ENCODE data around the gene AEBP1. TPM values are rescaled to one million over a fixed set of nuclear protein-coding genes. Genes with fewer than 3 reads are reported as not detected.

The AEBP1 gene
- total RNA-seq, 1 experiment from 2014 or later: not detected

DNA sequence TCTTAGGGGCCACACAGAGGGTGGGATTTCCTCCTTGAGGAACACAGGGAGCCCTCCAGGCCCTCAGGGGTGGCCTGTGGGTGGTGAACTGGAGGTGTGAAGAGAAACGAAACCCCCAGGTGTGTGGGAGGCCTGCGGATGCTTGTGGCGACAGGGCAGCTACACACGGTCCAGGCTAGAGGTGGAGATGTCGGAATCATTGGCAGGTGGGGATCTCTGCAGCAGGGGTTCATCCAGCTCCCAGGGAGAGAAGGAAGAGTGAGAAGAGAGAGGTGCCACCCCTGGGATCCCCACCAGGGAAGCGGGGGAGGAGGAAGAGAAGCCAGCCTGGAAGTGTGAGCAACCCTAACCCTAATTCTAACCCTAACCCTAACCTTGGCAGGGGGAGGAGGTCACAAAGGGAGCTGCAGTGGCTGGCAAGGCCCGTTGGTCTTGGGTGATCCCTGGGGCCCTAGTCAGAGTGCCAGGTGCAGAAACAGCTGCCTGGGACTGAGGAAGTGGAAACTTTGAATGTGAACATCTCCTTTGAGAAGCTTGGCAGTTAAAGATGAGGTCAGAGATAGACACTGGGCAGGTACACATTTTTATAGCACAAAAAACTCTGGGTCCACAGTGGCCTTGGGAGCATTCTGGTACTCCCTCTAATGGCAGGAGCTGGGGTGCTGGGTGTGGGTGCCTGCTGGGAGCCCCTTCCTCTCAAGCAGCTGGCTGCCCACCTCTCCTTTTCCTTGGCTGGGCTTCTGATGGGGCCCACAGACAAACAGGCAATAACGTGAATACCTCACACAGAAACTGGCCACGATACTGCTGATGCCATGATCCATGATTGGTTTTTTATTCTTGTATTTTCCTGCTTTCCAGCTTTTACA lies 6.8 kb upstream of the AEBP1 start:
- DNase-seq (ENCODE audit: low read depth, low spot score): no peak
- in situ Hi-C loops (cut with HindIII; ENCODE audit: low pct_unique_long_range_greater_than_20kb, low sequenced_read_pairs): loop anchor here (25.0 kb wide), 1 partner anchor 115 kb away; the partner anchor contains the start of gene YKT6

DNA sequence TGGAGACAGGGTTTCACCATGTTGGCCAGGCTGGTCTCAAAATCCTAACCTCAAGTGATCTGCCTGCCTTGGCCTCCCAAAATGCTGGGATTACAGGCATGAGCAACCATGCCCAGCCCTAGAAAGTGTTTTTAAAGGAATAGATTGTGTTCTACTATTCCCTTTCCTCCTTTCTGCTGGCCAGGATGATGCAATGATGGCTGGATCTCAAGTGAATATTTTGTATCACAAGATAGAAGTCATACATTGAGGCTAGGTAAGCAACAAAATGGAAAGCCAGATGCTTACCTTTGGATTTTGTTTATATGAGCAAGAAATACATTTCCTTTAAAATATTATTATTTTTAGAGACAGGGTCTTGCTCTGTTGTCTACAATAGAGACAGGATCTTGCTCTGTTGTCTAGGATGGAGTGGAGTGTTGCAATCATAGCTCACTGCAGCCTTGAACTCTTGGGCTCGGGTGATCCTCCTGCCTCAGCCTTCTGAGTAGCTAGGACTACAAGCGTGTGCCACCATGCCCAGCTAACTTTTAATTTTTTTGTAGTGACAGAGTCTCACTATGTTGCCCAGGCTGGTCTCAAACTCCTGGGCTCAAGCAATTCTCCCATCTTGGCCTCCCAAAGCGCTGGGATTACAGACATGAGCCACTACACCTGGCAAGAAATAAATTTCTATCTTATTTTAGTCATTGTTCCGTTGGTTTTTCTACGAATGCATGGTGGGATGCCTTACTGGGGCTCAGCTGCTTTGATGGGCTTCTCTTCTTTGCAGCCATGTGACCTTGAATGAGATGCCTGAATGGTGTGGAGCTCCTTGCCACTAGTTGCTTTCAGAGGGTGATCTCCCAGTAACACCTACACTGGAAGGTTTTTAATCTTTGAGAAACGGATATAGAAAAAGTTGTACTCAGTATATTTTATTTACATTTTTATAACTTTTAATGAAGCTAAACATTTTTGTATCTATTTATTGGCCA lies 5.8 kb upstream of the AEBP1 start:
- in situ Hi-C loops (cut with HindIII; ENCODE audit: low pct_unique_long_range_greater_than_20kb, low sequenced_read_pairs): loop anchor here (25.0 kb wide), 1 partner anchor 114 kb away; the partner anchor contains the start of gene YKT6
- DNase-seq (ENCODE audit: low read depth, low spot score): no peak

DNA sequence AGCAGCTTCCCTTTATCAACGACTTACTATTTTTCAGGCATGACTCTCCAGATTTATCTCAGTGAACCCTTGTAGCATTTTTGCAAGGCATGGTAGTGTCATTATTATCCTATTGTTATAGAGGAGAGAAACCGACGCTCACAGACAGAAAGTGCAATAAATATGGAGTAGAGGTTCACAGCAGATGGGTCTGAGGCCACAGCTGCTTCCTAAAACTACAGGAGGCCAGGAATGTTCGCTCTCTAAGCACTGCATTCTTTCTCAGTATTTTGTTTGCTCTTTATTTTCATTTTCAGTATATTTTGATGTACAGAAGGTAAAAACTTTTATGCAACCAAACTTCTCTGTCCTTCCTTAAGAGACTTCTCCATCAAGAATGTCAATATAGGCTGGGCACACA lies 4.5 kb upstream of the AEBP1 start:
- in situ Hi-C loops (cut with HindIII; ENCODE audit: low pct_unique_long_range_greater_than_20kb, low sequenced_read_pairs): loop anchor here (25.0 kb wide), 1 partner anchor 113 kb away; the partner anchor contains the start of gene YKT6
- DNase-seq (ENCODE audit: low read depth, low spot score): no peak

DNA sequence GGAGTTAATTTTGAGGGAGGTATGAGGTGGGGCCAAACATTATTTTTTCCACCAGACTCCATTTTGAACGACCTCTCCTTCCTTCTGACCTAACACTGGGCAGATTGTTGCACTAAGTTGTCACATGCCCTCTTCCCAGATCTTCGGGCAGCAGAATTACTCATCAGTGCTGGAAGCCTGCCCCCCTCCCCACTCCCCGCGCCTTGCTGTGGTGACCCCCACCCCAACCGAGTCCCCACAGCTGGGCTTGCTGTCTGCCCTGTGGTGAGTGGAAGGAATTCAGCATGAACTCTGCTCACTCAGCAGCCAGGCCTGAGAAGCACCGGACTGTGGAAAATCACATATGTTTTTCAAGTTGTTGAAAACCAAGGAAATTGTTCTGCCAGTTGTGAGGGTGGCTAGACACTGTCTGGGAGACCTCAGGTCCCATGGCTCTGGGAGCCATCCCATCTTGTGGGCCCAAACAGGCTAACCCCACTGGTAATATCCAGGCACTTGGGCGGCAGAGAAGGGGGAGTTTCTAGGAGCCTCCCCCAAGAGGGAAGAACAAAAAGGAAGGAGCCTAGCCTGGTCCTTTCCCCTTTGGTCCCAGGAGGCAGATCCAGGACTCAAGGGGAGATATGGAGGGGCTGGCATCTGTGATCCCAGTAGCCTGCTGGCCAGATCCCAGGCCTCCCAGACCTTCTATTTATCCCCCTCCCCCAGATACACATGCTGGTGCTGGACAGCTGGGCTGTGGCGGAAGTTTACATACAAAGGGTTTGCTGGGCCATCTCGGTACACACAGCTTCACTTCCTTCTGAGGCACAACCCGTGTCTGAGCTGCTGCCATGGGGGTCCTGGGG lies 3.5 kb upstream of the AEBP1 start:
- DNase-seq (ENCODE audit: low read depth, low spot score): peak; percentile 51
- in situ Hi-C loops (cut with HindIII; ENCODE audit: low pct_unique_long_range_greater_than_20kb, low sequenced_read_pairs): no loop called here

DNA sequence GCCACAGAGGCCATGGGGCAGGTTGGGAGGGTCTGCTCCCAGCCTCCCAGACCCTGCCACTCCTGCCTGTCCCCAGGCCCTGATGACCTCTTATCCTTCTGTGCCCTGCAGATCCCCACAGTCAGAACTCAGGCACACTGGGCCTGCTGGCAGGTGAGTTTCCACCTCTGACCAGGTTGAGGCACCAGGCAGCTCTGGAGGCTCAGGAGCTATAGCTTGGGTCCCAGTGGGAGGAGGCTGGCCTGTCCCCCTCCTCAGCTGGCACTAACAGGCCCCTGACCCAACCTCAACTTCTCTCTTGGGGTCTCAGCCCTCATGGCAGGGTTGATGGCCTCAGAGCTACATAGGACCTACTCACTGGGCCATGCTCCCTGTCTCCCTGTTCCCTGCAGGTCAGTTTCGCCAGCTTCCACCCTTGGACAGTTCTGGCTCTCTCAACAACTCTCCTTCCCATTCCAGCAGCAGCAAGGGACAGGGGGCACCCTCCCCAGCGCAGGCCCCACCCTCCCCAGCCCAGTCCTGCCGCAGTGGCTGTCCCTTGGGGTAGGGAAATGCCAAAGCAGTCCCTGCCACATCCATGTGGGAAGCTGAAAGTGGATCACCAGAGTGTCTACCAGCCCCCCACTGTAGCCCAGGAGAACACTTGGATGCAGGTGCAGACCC lies 2.7 kb upstream of the AEBP1 start:
- in situ Hi-C loops (cut with HindIII; ENCODE audit: low pct_unique_long_range_greater_than_20kb, low sequenced_read_pairs): no loop called here
- no peak for DNase-seq (ENCODE audit: low read depth, low spot score)

DNA sequence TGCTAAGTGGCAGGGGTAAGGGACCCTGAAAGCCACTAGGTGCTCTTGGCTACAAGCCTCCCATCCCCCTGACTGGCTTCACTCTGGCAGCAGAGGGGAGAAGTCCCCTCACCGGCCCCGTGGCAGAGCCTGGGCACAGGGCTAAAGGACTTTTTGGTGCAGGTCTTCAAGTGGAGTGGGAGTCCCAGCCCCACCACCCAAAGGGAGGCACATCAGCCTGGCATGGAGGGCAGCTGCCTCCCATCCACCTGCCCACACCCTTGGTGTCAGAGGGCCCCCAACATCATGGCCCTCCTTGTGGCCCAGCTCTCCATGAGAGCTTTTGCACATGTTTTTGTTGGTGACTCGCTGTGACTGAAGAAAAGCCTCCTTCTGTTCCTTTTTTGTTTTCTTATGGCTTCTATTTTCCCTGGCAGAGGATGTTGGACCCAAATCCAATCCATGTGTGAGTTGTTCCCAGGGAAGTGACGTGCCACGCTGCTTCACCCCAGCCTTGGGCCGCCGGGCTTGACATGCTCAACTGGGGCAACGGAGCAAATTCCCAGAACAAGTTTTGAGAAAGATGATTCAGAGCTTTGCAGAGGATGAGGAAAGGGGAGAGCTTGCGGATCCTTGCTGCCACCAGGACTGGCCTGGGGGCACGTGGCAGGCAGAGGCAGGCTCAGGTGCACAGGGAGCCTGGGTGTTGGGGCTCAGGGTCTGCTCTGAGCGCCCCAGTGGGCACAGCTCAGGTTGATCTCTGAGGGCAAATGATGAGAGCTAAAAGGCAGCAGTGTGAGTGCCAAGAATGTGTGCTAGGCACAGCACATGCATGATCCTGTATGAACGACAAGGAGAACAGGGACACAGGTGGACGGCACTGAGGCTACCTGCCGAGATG lies 1.9 kb upstream of the AEBP1 start:
- DNase-seq (ENCODE audit: low read depth, low spot score): no peak
- in situ Hi-C loops (cut with HindIII; ENCODE audit: low pct_unique_long_range_greater_than_20kb, low sequenced_read_pairs): no loop called here

DNA sequence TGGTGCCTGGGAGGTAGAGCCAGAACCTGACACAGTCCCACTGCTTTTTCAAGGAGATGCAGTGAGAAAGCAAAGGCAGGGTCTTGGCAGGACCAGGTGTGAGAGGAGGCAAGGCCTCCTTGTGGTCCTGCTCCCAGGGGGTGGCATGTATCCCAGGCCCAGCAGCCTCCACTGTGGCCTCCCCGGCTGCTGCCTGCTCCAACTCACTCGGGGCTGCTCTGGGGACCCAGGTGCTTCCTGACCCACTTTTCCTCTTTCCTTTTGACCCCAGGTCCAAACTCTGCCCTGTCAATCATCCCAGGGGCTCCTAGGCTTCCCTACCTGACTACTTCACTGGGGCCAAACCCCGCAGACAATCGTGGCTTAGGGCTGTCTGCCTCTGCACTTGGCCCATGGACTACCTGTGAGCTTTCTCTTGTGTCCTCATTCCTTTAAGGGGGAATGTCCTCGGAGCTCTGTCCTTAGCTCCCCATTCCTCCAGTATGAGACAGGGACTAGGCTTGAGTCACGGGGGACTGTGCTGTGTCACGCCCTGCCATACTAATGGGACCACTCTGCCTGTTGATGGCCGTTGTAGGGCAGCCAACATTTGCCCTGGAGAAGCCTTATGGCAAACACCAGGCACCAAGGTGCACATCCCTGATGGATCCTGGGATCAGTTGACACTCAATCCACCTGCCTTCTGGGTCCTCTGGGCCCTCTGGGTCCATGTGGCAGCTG lies 1.1 kb upstream of the AEBP1 start:
- no peak for DNase-seq (ENCODE audit: low read depth, low spot score)
- in situ Hi-C loops (cut with HindIII; ENCODE audit: low pct_unique_long_range_greater_than_20kb, low sequenced_read_pairs): no loop called here

DNA sequence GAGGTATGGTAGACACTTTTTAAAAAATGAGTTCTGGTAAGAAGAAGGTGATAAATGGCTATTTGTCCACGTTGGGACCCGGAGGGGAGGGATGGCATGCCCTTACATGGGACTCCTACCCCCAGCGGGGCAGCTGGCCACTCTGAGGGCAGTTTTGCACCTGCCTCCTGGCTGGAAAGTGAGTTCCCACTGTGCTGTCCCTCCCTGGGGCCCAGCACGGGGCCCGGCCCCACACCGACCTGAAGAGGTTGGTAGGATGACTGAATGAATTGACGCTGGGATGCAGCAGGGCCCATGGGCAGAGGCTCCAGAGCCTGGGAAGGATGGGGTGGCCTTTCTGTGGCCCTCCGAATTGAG lies 601 bp upstream of the AEBP1 start:
- DNase-seq (ENCODE audit: low read depth, low spot score): no peak
- in situ Hi-C loops (cut with HindIII; ENCODE audit: low pct_unique_long_range_greater_than_20kb, low sequenced_read_pairs): no loop called here

DNA sequence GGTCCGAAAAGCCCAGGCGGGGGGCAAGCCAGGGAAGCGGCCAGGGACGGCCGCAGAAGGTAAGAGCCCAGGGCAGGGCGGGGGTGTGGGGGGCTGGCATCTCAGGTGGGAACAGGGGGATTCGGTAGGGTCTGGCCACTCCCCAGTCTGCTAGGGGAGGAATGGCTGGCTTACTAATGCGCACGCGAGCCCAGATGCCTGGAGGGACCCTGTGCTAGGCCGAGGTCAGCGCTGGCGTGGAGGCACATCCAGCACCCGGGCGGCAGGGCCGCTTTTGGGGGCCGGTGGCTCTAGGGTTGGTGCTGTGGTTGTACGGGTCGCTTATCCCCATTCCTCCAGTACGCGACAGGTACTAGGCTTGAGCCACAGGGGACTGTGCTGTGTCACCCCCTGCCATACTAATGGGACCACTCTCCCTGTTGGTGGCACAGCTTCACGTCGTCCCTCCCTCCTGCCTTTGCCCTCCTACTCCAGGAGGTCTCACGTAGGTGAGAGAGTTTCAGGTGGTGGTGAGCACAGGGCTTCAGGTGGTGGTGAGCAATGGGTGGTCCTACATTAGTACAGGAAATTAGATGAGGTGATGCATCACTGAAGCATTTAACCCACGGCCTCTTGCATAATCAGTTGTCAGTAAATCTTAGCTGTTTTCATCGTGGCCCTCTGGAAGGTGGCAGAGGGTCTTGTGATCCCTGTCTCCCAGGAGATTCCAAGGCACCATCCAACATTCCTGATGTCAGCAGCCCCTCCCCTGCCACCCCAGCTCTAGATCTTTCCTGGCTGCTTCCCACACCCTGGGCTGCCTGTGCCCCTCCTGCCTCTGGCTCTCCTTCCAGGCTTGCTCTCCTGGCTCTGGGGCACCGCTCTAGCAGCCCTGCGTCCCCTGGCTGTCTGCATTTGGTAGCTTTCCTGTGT lies 971 bp downstream of the AEBP1 start:
- DNase-seq (ENCODE audit: low read depth, low spot score): no peak
- in situ Hi-C loops (cut with HindIII; ENCODE audit: low pct_unique_long_range_greater_than_20kb, low sequenced_read_pairs): no loop called here

DNA sequence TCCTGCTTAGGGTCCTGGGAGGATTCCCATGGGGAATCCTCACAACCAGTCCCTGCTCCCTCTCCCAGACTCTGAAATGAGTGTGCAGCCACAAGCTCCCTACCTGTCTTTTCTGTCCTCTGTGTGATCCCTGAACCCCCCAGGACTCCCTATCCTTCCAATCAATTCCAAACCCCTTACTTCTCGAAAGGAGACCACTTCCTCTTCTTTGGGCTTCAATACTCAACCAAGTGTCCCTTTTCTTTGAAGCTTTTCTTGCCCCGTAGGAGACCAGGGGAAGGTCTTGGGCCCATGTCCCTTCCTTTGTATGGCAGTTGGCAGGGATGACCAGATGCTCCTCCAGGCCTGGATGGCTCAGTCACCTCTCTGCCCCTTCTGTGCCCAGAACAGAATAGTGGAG lies 1.7 kb downstream of the AEBP1 start:
- in situ Hi-C loops (cut with HindIII; ENCODE audit: low pct_unique_long_range_greater_than_20kb, low sequenced_read_pairs): no loop called here
- no peak for DNase-seq (ENCODE audit: low read depth, low spot score)

DNA sequence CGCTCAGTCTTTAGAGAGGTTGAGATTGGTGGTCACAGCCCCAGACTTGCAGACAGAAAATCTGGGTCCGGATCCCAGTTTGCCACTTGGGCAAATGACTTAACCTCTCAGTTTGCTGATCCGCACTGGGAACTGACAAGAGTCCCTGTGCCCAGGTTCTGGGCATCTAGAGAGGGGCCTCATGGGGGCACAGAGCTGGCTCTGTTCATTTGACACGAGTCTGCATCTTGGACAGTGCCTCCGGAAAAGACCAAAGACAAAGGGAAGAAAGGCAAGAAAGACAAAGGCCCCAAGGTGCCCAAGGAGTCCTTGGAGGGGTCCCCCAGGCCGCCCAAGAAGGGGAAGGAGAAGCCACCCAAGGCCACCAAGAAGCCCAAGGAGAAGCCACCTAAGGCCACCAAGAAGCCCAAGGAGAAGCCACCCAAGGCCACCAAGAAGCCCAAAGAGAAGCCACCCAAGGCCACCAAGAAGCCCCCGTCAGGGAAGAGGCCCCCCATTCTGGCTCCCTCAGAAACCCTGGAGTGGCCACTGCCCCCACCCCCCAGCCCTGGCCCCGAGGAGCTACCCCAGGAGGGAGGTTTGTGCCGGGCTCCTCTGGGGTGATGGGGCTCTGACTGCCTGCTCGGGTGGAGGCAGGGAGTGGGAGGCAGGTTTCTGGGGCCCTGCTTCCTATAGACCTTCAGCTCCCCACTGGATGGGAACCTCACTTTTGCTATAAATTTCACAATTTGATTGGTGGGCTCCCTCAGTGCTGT lies 2.3 kb downstream of the AEBP1 start:
- in situ Hi-C loops (cut with HindIII; ENCODE audit: low pct_unique_long_range_greater_than_20kb, low sequenced_read_pairs): no loop called here
- DNase-seq (ENCODE audit: low read depth, low spot score): no peak

DNA sequence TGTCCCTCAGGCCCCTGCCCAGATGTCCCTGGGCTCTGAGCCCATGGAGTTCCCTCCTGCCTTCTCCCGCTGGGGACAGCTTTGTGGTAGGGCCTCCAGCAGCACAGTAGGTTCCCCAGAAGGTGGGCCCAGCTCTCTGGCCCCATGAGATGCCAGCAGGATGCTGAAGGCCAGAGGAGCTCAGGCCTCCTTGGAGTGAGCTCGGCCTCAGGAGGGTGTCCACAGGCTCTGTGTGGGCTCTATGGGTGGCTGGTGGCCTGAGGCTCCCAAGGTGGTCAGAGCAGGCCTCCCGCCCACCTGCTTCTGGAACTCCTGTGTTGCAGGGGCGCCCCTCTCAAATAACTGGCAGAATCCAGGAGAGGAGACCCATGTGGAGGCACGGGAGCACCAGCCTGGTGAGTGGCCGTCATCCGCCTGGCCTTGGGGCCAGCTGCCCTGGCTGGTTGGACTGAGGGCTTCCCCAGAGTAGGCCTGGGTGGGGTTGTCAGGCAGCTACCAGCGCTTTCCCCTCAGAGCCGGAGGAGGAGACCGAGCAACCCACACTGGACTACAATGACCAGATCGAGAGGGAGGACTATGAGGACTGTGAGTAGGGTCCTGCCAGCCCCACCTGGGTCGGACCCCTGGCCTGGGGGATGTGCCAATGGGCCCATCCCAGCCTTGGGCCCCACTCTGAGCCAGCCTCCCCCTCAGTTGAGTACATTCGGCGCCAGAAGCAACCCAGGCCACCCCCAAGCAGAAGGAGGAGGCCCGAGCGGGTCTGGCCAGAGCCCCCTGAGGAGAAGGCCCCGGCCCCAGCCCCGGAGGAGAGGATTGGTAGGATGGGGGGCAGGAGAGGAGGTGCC lies 3.2 kb downstream of the AEBP1 start:
- in situ Hi-C loops (cut with HindIII; ENCODE audit: low pct_unique_long_range_greater_than_20kb, low sequenced_read_pairs): no loop called here
- no peak for DNase-seq (ENCODE audit: low read depth, low spot score)

DNA sequence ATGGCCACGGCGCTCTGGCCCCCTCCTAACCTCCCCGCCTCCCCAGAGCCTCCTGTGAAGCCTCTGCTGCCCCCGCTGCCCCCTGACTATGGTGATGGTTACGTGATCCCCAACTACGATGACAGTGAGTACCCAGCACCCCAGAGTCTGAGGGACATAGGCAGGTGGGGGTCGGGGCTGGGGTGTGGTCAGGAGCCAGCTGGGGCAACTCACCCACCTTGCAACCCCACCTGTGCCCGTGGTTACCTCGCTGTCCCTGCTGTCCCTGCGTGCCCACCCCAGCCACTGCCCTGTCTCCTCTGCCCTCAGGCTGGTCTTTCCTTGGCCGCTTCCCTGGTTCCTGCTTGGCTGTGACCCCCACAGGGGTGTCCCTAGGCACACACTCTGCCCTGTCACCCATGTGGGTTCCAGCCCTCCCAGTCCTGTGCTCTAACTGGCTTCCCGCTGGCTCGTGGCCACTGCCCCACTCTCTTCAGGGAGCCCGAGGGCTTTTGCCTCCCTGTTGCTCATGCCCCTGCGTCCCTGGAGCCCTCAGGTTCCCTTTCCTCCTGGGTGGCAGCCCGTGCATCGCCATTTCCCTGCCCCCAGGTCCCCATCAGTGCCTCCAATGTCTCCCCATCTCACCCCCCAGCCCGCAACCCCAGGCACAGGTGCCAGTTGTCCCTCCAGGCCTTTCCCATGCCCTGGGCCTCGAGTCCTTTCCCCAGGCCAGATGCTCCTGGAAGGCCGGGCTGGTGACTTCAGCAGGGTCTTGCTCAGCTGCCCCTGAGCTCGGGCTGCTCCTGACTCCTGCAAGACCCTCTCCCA lies 4.0 kb downstream of the AEBP1 start:
- DNase-seq (ENCODE audit: low read depth, low spot score): no peak
- in situ Hi-C loops (cut with HindIII; ENCODE audit: low pct_unique_long_range_greater_than_20kb, low sequenced_read_pairs): no loop called here
